Dermis blood vessel endothelial cell (primary cell): ENCODE results near the gene PLOD3. TPM values are rescaled to one million over a fixed set of nuclear protein-coding genes. Genes with fewer than 3 reads are reported as not detected.
"Not testable (repeated sequence)": the region's sequence is repeated elsewhere in the genome, so short reads cannot be mapped to it uniquely, and the experiment has no call there.

Experiments
- DNase-seq: peaks from one replicate; pipeline ENCODE4 v3.0.0; 2010
- total RNA-seq: library from RNA; depleted of rRNA; stranded (reverse); fragments of >200 nt; gene quantifications from 2 replicates; pipeline ENCODE4 v1.2.3, GENCODE V29; 2014

Gene PLOD3
- 54.1 and 104 TPM in 2 replicates for total RNA-seq

DNA sequence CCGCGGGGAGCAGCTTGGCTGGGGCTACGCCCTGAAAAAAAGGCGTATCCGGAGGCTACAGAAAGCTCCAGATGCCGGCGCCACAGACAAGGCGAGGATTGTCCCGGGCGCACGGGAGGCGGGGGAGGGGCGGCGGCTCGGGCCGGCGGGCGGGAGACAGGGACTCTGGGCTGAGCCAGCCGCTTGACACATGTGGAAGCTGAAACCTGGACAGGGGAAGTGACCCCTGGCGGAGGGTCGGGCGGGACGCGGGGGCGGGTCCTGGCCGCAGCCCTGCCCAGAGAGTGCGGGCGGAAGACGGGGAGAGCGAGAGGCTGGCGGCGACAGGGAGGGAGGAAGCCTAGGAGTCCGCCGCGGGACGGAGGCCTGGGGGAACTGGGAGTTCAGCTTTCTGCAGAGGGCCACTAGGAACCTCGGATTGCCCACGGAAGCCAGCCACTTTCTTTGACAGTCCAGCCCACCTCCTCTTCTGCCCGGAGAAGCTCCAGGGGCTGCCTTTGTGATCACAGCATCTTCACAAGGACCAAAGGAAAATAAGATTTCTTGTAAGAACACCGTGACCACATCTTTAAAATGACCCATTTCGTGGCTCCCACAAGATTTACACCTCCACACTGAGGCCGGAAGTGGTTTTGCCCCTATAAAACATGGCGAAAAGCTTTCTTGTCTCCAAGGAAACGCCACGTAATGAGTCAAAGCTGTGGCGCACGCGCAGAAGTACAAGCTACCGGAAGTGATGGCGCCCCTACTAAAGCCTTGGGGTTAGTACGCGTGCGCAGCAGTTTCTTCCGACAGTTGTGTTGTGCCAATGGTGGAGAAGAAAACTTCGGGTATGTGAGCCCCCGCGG is at the start of gene PLOD3, which contains the start of gene ZNHIT1:
Gene PLOD3 (minus strand): TSS at position 194 of the 848 bp plus-strand sequence. CDS start 307 bp downstream, outside the sequence.
Gene ZNHIT1 (plus strand): TSS at position 778 of the 848 bp plus-strand sequence. CDS start 31 bp downstream, at position 809.
- peak; percentile 98 for DNase-seq

DNA sequence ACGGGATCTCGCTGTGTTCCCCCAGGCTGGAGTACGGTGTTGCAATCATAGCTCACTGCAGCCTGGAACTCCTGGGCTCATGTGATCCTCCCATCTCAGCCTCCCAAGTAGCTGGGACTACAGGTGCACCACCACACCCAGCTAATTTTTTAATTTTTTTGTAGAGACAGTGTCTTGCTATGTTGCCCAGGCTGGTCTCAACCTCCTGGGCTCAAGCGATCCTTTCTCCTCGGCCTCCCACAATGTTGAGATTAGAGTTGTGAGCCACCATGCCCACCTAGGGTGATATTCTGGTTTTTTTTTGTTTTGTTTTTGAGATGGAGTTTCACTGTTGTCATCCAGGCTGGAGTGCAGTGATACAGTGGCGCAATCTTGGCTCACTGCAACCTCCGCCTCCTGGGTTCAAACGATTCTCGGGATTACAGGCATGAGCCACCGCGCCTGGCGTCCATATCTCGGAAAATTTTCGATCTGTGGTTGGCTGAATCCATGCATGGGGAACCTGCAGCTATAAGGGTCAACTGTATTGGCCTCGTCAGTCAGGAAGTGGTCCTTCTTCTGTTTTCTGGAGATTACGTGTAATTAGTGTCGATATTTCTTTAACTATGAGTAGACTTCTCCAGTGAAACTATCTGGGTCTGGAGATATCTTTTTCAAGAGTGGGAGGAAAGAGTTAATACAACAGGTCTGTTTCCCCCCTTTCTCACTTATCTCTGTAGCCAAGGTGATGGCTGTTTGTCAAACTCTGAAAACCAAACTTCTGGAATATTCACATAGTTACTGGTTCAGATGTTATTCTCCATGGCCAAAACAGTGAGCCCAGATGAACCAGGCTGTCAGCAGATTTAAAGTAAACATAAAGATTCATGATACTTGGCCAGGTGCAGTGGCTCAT is 48.5 kb upstream of the PLOD3 start:
- no peak for DNase-seq

DNA sequence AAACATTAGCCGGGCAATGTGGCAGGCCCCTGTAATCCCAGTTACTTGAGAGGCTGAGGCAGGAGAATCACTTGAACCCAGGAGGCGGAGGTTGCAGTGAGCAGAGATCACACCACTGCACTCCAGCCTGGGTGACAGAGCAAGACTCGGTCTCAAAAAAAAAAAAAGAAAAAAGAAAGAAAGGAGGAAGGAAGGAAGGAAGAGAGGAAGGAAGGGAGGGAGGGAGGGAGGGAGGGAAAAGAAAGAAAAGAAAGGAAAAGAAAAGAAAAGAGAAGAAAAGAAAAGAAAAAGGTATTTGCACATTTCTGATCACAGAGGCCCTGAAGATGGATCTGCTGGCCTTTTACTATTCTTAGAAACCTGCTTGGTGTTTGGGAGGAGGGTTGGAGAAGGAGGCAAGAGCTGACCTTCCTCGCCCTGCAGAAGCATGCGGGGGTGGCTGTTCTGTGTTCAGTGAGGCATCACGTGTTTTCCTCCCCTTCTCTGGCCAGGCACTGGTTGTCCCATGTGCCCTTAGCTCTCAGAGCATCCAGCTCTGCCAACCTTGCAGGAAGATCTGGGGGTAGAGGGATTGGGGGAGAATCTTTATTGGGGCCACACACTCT is 46.8 kb upstream of the PLOD3 start:
- peak; percentile 30 for DNase-seq

DNA sequence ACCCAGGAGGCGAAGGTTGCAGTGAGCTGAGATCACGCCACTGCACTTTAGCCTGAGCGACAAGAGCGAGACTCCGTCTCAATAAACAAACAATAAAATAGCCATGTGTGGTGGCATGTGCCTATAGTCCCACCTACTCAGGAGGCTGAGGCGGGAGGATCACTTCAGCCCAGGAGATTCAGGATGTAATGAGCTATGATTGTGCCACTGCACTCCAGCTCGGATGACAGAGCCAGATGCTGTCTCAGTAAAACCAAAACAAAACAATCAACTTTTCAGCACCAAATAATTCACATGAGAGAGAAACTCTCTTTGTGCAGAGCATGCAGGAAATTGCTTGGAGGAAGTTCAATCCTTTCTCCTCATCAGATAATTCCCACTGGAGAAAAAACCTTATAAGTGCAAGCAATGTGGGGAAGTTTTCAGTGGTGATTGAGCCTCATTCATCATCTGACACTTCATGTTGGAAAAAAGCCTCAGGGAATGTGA is 40.9 kb upstream of the PLOD3 start:
- no peak for DNase-seq

- DNase-seq, result no peak
Measured at GRCh38 chr7:101255796-101256195, 38.4 kb upstream of the PLOD3 start.

DNA sequence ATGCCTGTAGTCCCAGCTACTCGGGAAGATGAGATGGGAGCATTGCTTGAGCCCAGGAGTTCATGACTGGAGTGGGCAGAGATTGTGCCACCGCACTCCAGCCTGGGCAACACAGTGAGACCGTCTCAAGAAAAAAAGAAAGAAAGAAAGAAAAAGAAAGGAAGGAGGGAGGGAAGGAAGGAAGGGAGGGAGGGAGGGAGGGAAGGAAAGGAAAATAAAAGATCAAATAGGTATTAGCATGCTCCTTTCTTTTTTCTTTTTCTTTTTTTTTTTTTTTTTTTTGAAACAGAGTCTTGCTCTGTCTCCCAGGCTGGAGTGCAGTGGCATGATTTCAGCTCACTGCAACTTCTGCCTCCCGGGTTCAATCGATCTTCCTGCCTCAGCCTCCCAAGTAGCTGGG is 35.8 kb upstream of the PLOD3 start:
- not testable (repeated sequence) for DNase-seq

DNA sequence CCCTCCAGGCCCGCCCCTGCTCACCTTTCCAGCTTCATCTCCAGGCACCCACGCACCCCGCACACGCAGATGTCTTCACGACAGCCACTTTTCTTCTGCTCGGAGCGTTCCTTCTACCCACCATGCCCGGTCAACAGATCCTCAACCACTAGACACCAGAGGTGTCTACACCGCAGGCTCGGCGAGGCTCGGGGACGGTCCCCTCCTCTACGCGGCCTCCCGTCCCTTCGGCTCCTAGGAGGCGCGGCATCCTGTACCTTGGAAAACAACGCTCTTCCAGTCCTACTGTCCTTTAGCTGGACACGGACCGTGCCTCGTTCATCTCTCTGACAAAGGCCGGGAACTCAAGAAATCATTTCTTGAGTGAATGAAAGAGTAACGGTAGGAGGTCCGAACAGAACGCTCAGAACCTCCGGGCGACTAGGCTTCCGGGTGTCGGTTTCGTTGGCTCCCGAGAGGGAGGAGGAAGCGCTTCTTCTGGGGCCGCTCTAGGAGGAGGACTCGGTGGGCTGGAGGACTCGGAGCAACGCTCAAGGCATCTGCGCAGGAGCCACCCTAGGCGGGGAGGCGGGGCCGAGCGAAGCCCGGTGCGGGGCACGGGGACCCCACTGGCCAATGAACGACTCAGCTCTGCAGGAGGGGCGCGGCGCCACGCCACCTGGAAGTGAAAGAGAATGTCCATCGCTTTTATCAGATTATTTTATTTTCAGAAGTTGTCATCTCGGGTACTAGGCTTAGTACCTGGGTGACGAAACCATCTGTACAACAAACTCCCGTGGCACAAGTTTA is 34.7 kb upstream of the PLOD3 start:
- peak; percentile 99 for DNase-seq

GRCh38 chr7:101250324-101250723 is 32.9 kb upstream of the PLOD3 start:
- no peak for DNase-seq

GRCh38 chr7:101248276-101248675 is 30.9 kb upstream of the PLOD3 start:
- DNase-seq, result no peak

- no peak for DNase-seq
Measured at GRCh38 chr7:101245147-101245668, 27.8 kb upstream of the PLOD3 start.

DNA sequence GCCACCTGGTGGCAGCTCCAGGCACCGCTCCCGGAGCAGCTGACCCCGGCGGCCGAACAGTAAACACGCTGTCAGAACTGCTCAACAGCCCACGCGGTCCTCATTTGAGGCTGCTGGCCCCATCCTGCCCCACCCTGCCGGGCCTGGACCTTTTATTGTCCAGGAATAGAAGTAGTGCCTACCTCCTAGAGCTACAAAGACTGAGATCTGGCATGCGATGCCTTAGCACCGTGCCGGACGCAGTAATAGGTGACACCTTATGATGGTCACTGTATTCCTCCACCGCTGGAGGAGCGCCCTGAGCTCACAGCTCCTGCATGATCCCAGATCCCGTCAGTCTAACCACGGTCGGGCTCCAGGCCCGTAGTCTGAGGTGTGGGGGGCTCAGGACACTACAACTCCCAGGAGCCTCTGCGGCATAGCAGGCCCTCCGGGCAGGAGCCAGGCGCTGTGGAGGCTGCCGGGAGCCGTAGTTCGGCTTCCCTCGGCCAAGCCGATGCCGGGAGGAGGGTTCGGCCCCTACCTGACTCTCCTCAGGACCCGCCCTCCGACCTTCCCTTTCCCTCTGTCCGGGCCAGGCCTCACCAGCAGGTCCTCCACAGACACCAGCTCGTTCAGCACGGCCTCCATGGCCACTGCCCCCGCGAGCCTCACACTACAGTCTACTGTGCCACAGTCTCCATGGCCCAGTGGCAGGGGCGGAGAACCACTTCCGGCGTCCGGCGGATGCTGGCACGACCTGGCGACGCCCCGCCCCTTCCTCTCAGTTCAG is 27.2 kb upstream of the PLOD3 start, which contains the start of gene FIS1:
Gene FIS1 (minus strand): TSS at position 707 of the 772 bp plus-strand sequence. CDS start 77 bp downstream, at position 630.
- peak; percentile 92 for DNase-seq

GRCh38 chr7:101243646-101244374 is 26.4 kb upstream of the PLOD3 start:
- DNase-seq, result peak; percentile 51

- no peak for DNase-seq
Measured at GRCh38 chr7:101241443-101242349, 24.3 kb upstream of the PLOD3 start.

DNA sequence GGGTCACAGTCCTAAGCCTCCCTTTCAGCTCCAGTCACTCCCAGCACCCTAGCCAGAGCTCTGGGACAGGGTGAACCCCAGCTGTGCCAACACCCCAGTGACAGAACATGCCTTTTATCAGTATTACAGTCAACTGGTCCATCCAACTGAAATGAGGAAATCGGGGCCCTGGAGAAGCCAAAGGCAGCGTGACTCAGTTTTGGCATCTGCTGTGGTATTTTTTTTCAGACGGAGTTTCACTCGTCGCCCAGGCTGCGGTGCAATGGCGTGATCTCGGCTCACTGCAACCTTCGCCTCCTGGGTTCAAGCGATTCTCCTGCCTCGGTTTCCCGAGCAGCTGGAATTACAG is 23.6 kb upstream of the PLOD3 start:
- DNase-seq, result no peak

DNA sequence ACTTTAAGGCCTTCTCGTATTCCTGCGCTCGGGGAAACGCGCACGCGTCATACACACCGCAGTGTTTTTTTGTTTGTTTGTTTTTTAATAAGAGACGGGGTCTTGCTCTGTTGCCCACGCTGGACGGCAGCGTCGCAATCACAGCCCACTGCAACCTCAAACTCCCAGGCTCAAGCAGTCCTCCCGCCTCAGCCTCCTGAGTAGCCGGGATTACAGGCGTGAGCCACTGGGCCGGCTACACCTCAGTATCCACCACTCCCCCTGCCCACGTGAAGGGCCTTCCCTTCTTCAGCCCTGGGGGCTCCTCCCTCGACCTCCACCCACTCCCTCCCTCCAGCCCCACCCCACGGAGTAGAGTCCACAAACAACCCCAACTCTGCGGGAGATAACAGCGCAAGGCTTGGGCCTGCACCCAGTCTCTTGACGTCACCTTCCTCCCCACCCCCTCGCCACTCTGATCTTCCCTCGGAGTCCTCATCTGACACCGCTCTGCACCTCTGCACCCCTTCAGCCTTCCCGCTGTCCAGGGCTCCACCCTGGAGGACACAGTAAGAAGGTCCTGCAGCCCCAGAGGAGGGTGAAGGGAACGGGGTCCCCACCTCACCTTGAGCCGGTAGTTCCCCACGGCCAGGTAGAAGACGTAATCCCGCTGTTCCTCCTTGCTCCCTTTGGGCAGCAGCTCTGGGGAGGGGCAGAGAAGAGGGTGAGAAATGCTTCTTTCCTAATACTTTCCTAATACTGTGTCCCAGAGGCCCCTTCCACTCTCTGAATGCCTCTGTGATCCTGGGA is 23.0 kb upstream of the PLOD3 start:
- DNase-seq, result no peak

DNA sequence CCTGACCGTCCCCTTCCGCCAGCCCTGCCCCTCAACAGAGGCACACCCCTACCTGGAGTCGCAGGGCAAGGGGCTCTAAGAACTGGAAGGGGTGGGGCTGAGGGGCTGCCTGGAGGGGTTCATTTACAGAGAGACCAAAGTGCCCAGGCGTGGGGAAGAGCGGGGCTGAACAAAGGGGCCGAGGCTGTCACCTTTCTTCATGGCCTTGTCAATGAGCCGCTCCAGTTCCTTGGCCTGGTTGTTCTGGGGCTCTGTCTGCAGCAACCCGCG is 22.5 kb upstream of the PLOD3 start:
- DNase-seq, result no peak

GRCh38 chr7:101239191-101239950 is 22.0 kb upstream of the PLOD3 start:
- DNase-seq, result peak; percentile 54
